ENCODE results near the gene ITPR2. TPM values are rescaled to one million over a fixed set of nuclear protein-coding genes. Genes with fewer than 3 reads are reported as not detected.

The ITPR2 gene
- total RNA-seq, 1 experiment from 2014 or later = 4.0 TPM

DNA sequence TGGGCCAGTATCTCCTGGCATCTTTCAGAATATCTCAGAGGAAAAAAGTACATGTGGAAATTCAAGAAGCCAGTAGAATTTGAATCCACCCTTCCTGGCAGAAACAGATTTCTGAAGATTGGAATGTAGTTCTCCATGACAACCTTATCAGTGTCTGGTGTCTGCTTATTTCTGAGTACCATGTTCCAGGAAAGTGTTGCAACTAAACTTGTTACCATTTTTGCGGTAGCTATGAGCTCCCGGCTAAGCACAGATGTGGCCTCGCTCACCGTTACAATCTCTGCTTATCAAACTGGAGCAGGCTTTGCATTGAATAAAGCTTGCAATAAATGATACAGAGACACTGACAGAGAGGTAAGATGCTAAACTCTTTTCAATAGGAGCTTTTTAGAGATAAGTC lies 13.0 kb upstream of the ITPR2 start:
- Histone ChIP-seq H3K27ac (ENCODE audit: low read length) (no peak overlapping the region), H3K9me2 (replicated peaks; ENCODE audit: low read length) (no peaks in the 10 kb centered on the region), H2AFZ (ENCODE audit: low read length) (no peak overlapping the region), H3K79me2 (ENCODE audit: low read length) (no peaks in the 10 kb centered on the region), H3K9me3 (ENCODE audit: low read length) (no peaks in the 10 kb centered on the region), H3K4me1 (ENCODE audit: insufficient read depth, low read length) (no peaks in the 10 kb centered on the region), H3K27me3 (ENCODE audit: low read length) (no peaks in the 10 kb centered on the region), H3F3A (ENCODE audit: low read length, unreplicated experiment) (no peaks in the 10 kb centered on the region), H3K9ac (ENCODE audit: low read length) (no peak overlapping the region), H3K4me3 (ENCODE audit: low read length) (no peak overlapping the region), H4K20me1 (ENCODE audit: low read length) (no peaks in the 10 kb centered on the region), H3K36me3 (ENCODE audit: low read depth, low read length) (no peaks in the 10 kb centered on the region), H3K4me2 (ENCODE audit: low read length) (no peak overlapping the region)
- no TSS peak for BruUV-seq (replicated peaks)
- TF ChIP-seq CTCF (conservative IDR thresholded peaks at IDR 0.05; ENCODE audit: low read depth, low read length) (no peak), EZH2phosphoT487 (IDR thresholded peaks at IDR 0.05; ENCODE audit: borderline replicate concordance, low read length) (no peak), EZH2 (IDR thresholded peaks at IDR 0.05; ENCODE audit: low read length, unreplicated experiment) (no peak)
- POLR2A ChIA-PET (ENCODE audit: unreplicated experiment) = no interaction called here
- CTCF ChIA-PET = interaction anchor here (0.9 kb wide), 1 partner anchor 39 kb away, joined by 4 read pairs; no protein-coding TSS in a partner anchor
- intact Hi-C loops (cut with micrococcal nuclease) = loop anchor here (1.0 to 10.0 kb wide), 3 partner anchors 63 to 411 kb away; no protein-coding TSS in a partner anchor
- DNase-seq (no peak), ATAC-seq (no peak)

- H3K9me2 ChIP-seq (replicated peaks; ENCODE audit: low read length) = no peaks in the 10 kb centered on the region
- DNase-seq (peak; percentile 78), ATAC-seq (peak; percentile 95)
- no peak overlapping the region for H3K27ac ChIP-seq (ENCODE audit: low read length)
- no peaks in the 10 kb centered on the region for H3F3A ChIP-seq (ENCODE audit: low read length, unreplicated experiment)
- no peaks in the 10 kb centered on the region for H3K9me3 ChIP-seq (ENCODE audit: low read length)
- H3K9ac ChIP-seq (ENCODE audit: low read length) = no peak overlapping the region
- no TSS peak for BruUV-seq (replicated peaks)
- no peaks in the 10 kb centered on the region for H3K79me2 ChIP-seq (ENCODE audit: low read length)
- intact Hi-C loops (cut with micrococcal nuclease) = loop anchor here (1.0 to 10.0 kb wide), 3 partner anchors 62 to 410 kb away; no protein-coding TSS in a partner anchor
- peak overlapping the region; percentile 50 for H3K4me2 ChIP-seq (ENCODE audit: low read length)
- no peaks in the 10 kb centered on the region for H3K36me3 ChIP-seq (ENCODE audit: low read depth, low read length)
- ChIA-PET POLR2A (ENCODE audit: unreplicated experiment) (no interaction called here), CTCF (interaction anchor here (0.9 kb wide), 1 partner anchor 40 kb away, joined by 4 read pairs; no protein-coding TSS in a partner anchor)
- H3K4me3 ChIP-seq (ENCODE audit: low read length) = no peak overlapping the region
- H4K20me1 ChIP-seq (ENCODE audit: low read length) = no peaks in the 10 kb centered on the region
- H3K4me1 ChIP-seq (ENCODE audit: insufficient read depth, low read length) = no peaks in the 10 kb centered on the region
- TF ChIP-seq EZH2 (IDR thresholded peaks at IDR 0.05; ENCODE audit: low read length, unreplicated experiment) (no peak), CTCF (conservative IDR thresholded peaks at IDR 0.05; ENCODE audit: low read depth, low read length) (peak; percentile 70)
- H2AFZ ChIP-seq (ENCODE audit: low read length) = no peak overlapping the region
- no peaks in the 10 kb centered on the region for H3K27me3 ChIP-seq (ENCODE audit: low read length)
Measured at GRCh38 chr12:26845057-26845666, 12.2 kb upstream of the ITPR2 start.

DNA sequence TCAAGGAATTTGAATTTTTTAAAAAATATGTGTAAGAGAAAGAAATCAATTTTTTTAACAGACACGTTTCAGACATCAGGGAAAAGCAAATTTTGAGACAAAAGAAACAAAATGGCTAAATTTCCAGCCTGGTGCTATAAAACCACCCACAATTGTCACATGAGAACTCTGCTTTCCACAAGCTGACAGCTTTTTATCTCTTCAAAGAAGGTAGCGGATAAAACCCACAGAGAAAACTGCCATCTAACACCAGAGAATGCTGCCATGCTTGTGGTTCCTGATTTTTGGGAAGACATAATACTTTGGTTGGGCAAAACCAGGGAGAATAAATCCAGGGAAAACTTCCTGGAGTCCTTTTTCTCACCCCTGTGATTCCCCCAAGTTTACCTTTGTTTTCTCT lies 10.3 kb upstream of the ITPR2 start:
- POLR2A ChIA-PET (ENCODE audit: unreplicated experiment) = interaction anchor here (0.6 kb wide), 1 partner anchor 11 kb away, joined by 4 read pairs; no protein-coding TSS in a partner anchor
- ATAC-seq = no peak
- no peak overlapping the region for H2AFZ ChIP-seq (ENCODE audit: low read length)

More for the DNA sequence above, 10.3 kb upstream of the ITPR2 start:
- no peaks in the 10 kb centered on the region for H4K20me1 ChIP-seq (ENCODE audit: low read length)
- DNase-seq = no peak
- no peaks in the 10 kb centered on the region for H3K36me3 ChIP-seq (ENCODE audit: low read depth, low read length)
- H3K4me1 ChIP-seq (ENCODE audit: insufficient read depth, low read length) = no peaks in the 10 kb centered on the region
- no peaks in the 10 kb centered on the region for H3K9me3 ChIP-seq (ENCODE audit: low read length)
- no peak overlapping the region for H3K4me3 ChIP-seq (ENCODE audit: low read length)
- H3K27me3 ChIP-seq (ENCODE audit: low read length) = no peaks in the 10 kb centered on the region
- no peak overlapping the region for H3K4me2 ChIP-seq (ENCODE audit: low read length)
- intact Hi-C loops (cut with micrococcal nuclease) = loop anchor here (10.0 kb wide), 1 partner anchor 409 kb away; no protein-coding TSS in a partner anchor
- CTCF ChIA-PET = interaction anchor here (0.6 to 1.4 kb wide), 2 partner anchors 42 to 142 kb away, joined by 3 to 4 read pairs; no protein-coding TSS in a partner anchor
- no peaks in the 10 kb centered on the region for H3K79me2 ChIP-seq (ENCODE audit: low read length)
- H3K9me2 ChIP-seq (replicated peaks; ENCODE audit: low read length) = no peaks in the 10 kb centered on the region
- no peak overlapping the region for H3K27ac ChIP-seq (ENCODE audit: low read length)
- H3F3A ChIP-seq (ENCODE audit: low read length, unreplicated experiment) = no peaks in the 10 kb centered on the region
- no peak for TF ChIP-seq EZH2phosphoT487 (IDR thresholded peaks at IDR 0.05; ENCODE audit: borderline replicate concordance, low read length)
- TF ChIP-seq CTCF (conservative IDR thresholded peaks at IDR 0.05; ENCODE audit: low read depth, low read length) = no peak
- no peak for TF ChIP-seq EZH2 (IDR thresholded peaks at IDR 0.05; ENCODE audit: low read length, unreplicated experiment)
- no peak overlapping the region for H3K9ac ChIP-seq (ENCODE audit: low read length)
- BruUV-seq (replicated peaks) = no TSS peak

All from PC-3 (cell line).